ENCODE data around the gene STXBP5.

The STXBP5 gene

DNA sequence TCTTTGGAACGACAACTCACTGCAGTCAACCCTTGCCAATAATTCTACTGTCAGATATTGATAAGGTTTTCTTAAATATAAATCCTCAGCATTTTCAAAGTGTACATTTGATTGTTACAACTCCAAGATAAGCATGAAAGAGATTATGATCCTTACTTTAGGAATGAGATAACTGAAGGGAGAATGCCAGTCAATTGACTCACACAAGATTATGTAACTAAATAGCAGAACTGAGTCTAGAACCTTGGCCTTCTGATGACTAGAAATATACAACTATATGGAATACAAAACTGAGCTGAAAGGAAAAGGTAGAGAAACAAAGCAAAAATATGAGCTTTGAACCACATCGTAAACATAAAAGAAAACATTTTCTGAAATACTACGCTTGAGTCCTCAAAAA is 26.9 kb upstream of the STXBP5 start:
- DNase-seq (ENCODE audit: extremely low read depth in 1 of 2, low read depth in 1 of 2): no peak

DNA sequence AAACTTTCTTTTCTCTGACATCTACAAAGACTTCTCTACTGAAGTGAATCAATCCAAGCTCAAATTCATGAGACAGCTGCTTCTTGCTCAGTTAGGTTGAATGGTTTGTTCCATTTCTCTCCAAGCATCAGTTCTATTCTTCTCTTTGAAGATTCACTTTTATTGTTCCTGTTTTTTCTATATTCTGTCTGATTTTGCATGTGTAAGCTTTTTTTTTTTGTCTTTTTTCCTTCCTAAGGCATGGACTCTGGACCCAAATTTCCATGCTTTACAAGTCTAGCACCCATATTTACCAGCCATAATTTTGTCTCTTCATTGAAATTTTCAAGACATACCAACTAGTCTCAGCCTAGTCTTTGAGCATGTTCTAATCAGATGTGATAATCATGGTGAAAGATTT is 25.9 kb upstream of the STXBP5 start:
- DNase-seq (ENCODE audit: extremely low read depth in 1 of 2, low read depth in 1 of 2): no peak

GRCh38 chr6:147179809-147180208 is 24.4 kb upstream of the STXBP5 start:
- no peak for DNase-seq (ENCODE audit: extremely low read depth in 1 of 2, low read depth in 1 of 2)

- no peak for DNase-seq (ENCODE audit: extremely low read depth in 1 of 2, low read depth in 1 of 2)
Measured at GRCh38 chr6:147180926-147181325, 23.3 kb upstream of the STXBP5 start.

DNA sequence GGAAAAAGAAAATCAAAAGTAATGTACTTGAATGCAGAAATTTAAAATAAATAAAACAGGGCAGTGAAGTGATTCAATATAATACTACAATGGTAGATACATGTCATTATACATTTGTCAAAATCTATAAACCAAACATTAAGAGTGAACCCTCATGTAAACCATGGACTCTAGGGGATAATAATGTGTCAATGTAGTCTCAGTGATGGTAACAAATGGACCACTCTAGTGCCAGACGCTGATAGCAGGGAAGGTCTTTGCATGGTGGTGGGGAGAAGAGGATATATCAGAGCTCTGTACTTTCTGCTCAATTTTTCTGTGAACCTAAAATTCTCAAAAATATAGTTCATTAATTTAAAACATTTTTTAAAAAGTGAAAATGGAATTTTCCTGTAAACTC is 19.8 kb upstream of the STXBP5 start:
- no peak for DNase-seq (ENCODE audit: extremely low read depth in 1 of 2, low read depth in 1 of 2)

DNA sequence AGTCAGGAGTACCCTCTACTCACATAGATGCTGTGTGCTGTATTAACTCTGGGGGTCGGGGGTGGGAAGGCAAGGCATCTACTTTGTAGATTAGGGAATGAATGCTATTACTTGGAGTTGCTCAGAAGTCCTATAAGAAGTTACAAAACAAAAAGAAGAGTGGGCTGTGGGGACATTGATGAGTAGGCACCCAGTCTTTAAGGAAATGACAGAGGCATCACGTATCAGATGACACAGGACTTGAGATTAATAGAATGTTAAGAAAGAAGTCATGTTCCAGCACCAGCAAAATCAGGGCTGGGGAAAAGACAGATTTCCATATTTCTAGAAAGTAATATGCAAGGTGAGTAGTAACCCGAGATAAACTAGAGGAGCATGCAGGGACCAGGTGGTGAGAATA is 19.0 kb upstream of the STXBP5 start:
- no peak for DNase-seq (ENCODE audit: extremely low read depth in 1 of 2, low read depth in 1 of 2)

DNA sequence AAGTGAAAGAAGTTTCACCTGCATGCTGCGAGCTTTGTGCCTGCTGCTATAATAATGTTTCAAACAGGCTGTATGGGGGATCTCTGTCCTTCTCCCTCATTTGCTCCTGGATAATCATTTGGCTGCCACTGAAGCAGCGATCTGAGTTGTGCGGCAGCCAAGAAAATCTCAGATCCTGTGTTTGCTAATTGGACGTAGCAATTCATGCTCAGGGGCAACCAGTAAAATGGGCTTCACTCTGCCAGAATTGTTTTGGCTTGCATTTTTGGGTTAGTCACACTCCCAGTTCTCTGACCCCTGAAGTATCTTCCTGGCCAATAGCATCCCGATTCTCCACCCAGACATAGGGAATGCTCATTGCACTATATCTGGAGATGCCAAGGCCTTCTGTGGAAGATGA is 13.7 kb upstream of the STXBP5 start:
- no peak for DNase-seq (ENCODE audit: extremely low read depth in 1 of 2, low read depth in 1 of 2)

GRCh38 chr6:147192278-147192911 is 11.8 kb upstream of the STXBP5 start:
- no peak for DNase-seq (ENCODE audit: extremely low read depth in 1 of 2, low read depth in 1 of 2)

DNA sequence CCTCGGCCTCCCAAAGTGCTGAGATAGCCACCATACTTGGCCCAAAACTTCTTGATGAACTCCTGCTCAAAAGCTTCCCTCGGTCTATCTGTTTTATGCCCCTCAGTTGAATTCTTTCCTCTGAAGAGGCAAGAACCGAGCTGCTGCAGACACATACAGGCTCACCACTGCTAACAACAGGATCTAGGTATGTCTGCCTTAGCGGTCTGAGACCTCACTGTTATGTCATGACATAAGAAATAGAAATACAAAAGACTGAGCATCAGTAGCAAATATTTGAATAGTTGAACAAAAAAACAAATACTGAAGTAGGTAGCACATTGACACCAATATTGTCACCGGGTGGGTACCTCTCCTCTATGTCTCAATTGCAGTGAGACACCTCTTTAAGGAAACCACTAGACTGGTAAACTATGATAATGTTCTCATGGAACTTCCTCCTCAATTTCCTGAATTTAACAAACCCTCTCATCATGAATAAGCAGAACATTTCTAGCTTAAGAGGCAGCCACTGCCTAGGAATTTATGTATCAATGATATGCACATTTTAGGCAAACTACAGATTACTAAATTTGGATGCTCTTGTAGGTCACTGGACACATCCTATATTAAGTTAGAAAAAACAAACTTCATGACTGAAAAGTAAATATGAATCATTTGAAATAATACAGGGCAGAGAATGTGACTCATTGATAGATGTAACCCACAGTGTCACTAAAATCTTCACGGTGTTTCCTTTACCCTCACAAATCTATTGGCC is 9.4 kb upstream of the STXBP5 start:
- DNase-seq (ENCODE audit: extremely low read depth in 1 of 2, low read depth in 1 of 2): no peak

DNA sequence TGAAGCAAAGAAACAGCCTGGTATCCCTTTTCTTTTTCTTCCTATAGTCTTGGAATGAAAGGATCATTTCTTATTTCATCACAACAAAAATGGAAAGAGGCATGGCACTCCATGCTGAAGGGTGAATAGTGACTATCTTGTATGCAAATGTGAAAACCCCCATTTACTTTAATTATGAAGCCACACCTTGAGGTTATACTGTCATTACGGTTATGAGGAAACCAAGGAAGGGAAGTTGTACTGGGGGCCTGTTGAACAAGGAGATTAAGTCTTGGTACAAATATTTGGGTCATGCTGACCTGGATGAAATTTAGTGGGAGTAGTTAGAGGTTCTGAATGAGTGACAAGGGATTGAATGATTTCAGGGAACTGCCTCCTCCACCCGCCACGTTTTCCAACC is 8.7 kb upstream of the STXBP5 start:
- no peak for DNase-seq (ENCODE audit: extremely low read depth in 1 of 2, low read depth in 1 of 2)

DNA sequence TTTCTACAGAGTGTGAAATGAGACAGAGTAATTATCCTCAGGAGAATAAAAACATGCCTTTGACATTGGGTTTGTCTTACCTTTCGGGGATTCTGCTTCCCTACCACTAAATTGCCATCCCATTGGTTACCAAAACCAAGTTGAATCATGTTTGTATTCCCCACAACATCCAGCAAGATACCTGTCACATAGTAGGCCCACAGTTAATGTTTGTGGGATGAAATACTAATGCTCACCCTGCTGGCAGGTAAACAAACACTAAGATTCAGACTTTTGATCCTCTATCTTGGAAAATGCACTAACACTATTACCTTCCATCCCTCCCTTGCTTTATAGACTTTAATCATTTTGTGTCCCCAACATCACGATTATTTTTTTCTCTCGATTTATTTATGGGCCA is 8.2 kb upstream of the STXBP5 start:
- no peak for DNase-seq (ENCODE audit: extremely low read depth in 1 of 2, low read depth in 1 of 2)

DNA sequence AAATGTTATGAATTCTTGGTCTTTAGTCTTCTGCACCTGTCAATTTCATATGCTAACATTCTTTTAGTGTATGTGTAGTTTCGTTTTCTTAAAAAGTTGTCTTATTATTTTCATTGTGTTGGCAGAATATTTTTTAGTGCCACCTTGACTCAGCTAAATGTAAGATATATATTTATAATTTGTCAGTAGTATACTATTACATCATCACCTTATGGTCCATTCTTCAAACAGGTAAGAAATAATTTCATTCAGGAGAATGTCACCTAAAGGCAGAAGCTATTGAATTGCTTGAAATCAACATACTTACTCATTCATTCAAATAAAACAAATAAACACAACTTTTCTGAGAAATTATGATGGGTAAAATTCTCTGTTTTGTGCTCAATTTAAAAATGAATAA is 3.5 kb upstream of the STXBP5 start:
- no peak for DNase-seq (ENCODE audit: extremely low read depth in 1 of 2, low read depth in 1 of 2)

DNA sequence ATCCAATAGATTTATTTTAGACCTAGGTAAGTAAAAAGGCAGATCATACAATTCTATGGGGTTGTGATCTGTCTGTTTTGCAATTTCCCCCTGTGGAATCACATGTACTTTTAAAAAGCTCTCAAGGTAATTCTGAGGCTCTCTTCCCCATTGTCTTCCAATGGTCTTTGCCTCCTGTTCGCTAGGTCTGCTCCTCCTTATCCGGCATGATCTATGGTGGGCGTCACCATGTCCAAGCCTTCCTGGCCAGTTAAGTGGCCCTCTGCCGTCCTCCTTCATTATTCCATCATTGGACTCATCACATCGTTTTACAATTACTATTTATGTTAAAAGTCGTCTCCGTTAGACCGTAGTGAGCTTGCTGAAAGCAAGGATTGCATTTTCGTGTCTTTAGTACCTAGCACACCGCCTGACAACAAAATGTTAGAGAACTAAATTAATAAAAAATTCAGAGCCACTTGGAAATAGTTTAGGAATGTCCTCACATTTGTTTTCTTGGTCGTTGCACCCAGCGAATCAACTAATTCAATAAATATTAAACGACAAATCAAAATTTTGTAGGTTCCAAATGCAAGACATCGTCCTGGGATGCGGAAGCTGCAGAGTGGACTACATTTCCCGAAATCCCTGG is 2.2 kb upstream of the STXBP5 start:
- no peak for DNase-seq (ENCODE audit: extremely low read depth in 1 of 2, low read depth in 1 of 2)

- DNase-seq (ENCODE audit: extremely low read depth in 1 of 2, low read depth in 1 of 2): peak; percentile 52 to 59
Measured at GRCh38 chr6:147202516-147203310, 1.5 kb upstream of the STXBP5 start.

- DNase-seq (ENCODE audit: extremely low read depth in 1 of 2, low read depth in 1 of 2): peak; percentile 49 to 54
Measured at GRCh38 chr6:147203311-147204059, 732 bp upstream of the STXBP5 start.

DNA sequence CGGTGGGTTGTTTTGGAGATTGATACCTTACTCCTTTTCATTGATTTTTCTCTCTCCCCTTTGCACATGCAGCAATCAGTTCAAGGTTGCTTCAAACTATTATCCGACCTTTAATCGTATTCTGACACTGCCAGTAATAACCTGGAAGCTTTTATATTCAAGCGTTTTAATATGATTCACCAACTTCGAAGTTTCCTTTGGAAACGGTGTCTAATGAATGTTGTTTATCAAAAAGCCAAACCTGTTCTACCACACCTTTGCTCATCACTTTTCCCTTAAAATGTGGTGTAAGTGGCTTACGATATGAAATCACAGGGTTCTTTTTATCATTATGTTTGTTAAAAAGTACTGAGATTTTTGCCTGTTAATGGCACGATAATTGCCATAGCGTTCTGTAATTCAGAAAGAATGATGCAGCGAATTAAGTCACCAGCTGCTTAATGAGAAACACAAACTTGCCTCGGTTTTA is 660 bp downstream of the STXBP5 start:
- no peak for DNase-seq (ENCODE audit: extremely low read depth in 1 of 2, low read depth in 1 of 2)

DNA sequence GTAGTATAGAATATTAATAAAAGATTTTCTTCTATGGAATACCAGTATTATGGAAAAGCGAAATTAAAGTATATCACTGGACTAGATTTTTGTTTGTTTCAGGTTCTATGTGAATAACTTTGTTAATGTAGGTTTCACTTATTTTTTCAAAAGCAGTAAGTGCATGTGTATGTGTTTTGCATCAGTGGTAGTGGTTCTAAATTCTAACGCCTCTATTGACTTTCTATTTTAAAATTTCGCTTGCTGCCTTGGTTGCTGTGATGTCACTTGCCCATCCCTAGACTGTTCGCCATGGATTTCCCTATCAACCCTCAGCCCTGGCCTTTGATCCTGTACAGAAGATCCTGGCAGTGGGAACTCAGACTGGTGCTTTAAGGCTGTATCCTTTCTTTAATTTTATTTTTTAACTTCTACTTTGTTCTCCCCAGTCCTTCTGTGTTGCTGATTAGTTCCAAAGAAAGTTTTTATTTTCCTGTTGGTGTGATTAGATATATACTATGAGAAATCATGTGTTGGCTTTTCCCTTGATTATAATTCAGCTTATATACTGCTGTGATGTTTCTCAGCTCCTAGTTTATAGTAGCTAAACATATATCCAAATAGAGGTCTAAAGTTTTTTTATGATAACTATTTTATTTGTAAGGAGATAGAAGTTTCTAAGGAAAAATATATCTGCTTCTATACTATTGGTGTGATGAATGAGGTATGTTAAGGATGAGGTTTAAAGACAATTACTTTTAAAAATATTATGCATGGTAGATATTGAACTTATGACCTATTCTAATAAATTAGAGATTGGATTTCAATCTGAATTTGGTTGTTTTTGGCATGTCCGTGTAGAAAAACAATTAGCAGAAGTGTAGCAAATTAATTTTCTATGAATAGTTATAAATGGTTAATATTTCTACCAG is 1.7 kb downstream of the STXBP5 start:
- no peak for DNase-seq (ENCODE audit: extremely low read depth in 1 of 2, low read depth in 1 of 2)

DNA sequence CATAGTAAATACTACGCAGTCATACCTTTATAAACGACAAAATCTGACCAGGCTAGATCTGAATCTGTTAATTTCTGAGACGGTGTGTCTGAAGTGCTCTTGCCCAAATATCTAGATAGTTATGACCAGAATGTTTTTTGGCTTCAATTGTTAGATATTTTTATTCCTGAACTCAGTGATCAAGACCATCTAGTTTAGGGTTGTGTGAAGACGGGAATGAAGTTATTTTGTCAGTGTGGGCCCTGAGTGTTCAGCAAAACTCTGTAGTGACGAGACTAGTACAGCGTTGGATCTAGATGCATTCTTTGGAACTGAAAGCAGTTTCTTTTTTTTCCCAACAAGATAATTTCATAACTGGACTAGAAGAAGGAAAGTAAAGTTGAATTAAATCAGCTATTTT is 3.1 kb downstream of the STXBP5 start:
- DNase-seq (ENCODE audit: extremely low read depth in 1 of 2, low read depth in 1 of 2): no peak

Measured in activated CD8-positive, alpha-beta memory T cell treated with anti-CD3 and anti-CD28 coated beads for 1 hour (primary cell).